Prostate gland (tissue), 2 donors: ENCODE measurements around the gene DEAF1.

Experiments used
- CTCF ChIP-seq, 4 experiments: fragments of 200-600 bp in 2 of 4; fragments of 450-650 bp in 2 of 4; sonication (generic) in 2 of 4; IDR thresholded peaks; 1 replicate in 3 of 4; 2 replicates in 1 of 4; pipeline ENCODE4 v1.5.1; 2016 to 2019; ENCODE audit warnings: antibody characterized with exemption in 4 of 4, mild to moderate bottlenecking in 2 of 4, moderate library complexity in 2 of 4
- POLR2A ChIP-seq: fragments of 450-650 bp; IDR thresholded peaks from one replicate; pipeline ENCODE4 v1.6.1; 2016; ENCODE audit warnings: antibody characterized with exemption, mild to moderate bottlenecking
- POLR2AphosphoS5 ChIP-seq: sonication (generic); formaldehyde crosslinking; IDR thresholded peaks from one replicate; pipeline ENCODE4 v1.6.1; 2017; ENCODE audit warnings: antibody characterized with exemption

- no peak for TF ChIP-seq CTCF (IDR thresholded peaks at IDR 0.05)
- no peak for TF ChIP-seq POLR2AphosphoS5
- no peak for TF ChIP-seq POLR2A
Measured at GRCh38 chr11:630871-631270, 64.2 kb downstream of the DEAF1 start.
